GM12872 (cell line): Measurements from ENCODE around the gene QRFP.

Experiments used
- TF ChIP-seq, protein P1 (sequence below): IDR thresholded peaks from 3 replicates; pipeline ENCODE4 v1.5.1; 2011; ENCODE audit warnings: low read depth, mild to moderate bottlenecking, low read length, moderate library complexity; ENCODE audit not compliant: insufficient read depth

Gene QRFP

DNA sequence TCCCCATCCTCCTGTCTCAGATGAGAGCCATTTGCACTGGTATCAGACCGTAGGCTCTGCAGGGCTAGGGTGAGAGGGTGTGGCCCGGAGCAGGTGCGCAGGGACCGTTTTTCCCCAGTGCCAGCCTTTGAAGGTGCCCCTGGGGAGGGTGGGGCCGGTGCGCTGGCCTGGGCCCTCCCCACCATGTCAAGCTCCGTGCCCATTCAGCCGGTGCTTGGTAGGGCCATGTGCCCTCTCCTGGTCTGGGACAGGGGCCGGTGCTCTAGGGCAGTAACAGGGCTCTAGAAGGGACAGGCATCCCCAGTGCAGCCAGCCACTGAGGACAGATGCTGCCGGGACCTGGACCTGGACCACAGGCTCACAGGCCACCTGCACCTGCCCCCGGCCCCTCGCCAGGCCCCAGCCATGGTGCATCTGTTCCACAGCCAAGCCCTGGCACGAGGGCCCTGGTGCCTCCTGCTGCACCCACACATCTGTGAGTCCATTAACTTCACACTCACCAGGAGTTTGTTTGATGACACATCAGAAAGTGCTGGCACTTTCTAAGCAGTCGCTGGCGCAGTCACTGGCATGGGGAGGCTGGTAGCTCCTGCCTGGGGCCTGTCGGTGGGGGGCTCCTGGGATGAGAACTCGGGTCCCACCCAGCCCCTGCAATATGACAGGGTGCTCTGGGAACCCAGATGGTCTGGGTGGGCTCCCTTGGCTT, 5.0 kb upstream of the QRFP start:
- TF ChIP-seq, protein P1, sequence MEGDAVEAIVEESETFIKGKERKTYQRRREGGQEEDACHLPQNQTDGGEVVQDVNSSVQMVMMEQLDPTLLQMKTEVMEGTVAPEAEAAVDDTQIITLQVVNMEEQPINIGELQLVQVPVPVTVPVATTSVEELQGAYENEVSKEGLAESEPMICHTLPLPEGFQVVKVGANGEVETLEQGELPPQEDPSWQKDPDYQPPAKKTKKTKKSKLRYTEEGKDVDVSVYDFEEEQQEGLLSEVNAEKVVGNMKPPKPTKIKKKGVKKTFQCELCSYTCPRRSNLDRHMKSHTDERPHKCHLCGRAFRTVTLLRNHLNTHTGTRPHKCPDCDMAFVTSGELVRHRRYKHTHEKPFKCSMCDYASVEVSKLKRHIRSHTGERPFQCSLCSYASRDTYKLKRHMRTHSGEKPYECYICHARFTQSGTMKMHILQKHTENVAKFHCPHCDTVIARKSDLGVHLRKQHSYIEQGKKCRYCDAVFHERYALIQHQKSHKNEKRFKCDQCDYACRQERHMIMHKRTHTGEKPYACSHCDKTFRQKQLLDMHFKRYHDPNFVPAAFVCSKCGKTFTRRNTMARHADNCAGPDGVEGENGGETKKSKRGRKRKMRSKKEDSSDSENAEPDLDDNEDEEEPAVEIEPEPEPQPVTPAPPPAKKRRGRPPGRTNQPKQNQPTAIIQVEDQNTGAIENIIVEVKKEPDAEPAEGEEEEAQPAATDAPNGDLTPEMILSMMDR = no peak

- TF ChIP-seq, protein P1 = no peak
Measured at GRCh38 chr9:130900701-130901497, 4.3 kb upstream of the QRFP start.

DNA sequence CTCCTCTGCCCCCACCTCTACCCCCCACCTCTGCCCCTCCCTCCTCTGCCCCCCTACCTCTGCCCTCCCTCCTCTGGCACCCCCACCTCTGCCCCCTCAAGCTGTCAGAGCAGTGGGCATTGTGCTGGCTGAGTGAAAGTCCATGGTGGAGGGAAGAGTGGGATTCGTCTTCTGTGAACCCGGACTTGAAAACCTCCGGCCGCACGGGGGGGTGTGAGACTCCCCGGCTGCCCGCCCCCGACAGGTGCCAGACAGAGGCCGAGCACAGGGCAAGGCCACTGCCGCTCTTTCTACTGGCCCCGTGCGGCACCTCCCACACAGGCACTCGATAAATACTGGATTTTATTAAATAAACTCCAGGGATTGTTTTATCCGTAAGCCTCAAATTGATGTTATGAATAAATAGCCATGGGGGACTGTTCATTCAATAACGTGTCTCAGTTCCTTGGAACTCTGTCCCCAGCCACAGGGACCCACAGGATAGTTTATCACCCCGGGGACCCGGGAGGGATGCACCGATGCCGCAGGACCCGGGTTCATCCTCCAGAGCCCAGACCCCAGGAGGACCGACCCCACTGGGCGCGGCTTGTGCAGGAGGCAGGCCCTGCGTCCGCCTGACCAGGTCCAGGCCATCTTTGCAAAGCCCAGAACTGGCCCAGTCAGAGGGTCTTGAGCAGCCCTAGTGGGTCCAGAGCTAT, 2.6 kb upstream of the QRFP start:
- TF ChIP-seq, protein P1 = no peak

DNA sequence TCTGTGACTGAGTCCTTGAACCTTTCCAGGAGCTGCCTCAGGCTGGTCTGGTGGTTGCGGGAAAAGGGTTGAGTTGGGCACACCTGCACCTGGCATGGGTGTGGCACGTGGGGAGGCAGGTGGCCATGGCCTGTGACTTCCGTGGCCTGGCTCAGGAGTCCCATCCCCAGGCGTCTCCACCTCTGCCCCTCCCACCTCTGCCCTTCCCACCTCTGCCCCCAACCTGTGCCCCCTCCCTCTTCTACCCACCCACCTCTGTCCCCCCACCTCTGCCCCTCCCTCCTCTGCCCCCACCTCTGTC, 1.9 kb upstream of the QRFP start:
- TF ChIP-seq, protein P1 = no peak

- TF ChIP-seq, protein P1 = no peak
Measured at GRCh38 chr9:130897848-130898551, 1.4 kb upstream of the QRFP start.

DNA sequence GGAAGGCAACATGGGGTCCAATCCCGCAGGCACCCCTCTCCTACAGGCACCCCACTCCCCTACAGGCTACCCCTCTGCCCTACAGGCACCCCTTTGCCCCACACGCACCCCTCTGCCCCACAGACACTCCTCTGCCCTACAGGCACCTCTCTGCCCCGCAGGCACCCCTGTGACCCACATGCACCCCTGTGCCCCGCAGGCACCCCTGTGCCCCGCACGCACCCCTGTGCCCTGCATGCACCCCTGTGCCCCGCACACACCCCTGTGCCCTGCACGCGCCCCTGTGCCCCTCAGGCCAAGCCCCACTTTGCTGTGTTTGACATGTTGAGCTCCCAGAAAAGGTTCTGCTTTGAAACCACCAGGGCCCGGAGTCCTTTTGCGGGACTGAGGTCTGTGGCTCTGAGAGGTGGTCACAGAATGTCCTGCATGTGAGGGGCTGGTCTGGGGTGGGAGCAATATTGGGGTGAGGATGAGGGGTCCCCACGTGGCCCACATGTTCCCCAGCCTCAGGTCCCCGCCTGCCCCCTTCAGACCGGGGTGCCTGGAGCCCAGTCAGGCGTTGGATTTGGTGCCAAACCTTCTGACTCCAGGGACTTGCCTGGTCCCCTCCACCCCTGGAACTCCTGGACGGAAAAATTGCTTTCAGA, 616 bp upstream of the QRFP start:
- TF ChIP-seq, protein P1 = no peak
